Osteocyte (in vitro differentiated cells): ENCODE measurements around the gene DOK1. TPM values are rescaled to one million over a fixed set of nuclear protein-coding genes. Genes with fewer than 3 reads are reported as not detected.
A peak's percentile ranks its signal among the peaks of the same experiment; 100 is the strongest.

Experiments
- DNase-seq: peaks from one replicate; pipeline ENCODE4 v3.0.0; 2021; ENCODE audit warnings: mixed read lengths; ENCODE audit not compliant: unreplicated experiment; ENCODE audit errors: extremely low spot score
- H3K27ac Mint-ChIP-seq: one replicate; pipeline ENCODE4 v1.8.0; 2021; ENCODE audit warnings: mild to moderate bottlenecking, mixed read lengths; ENCODE audit not compliant: unreplicated experiment
- H3K27me3 Mint-ChIP-seq: one replicate; pipeline ENCODE4 v1.8.0; 2021; ENCODE audit warnings: mixed read lengths; ENCODE audit not compliant: unreplicated experiment
- H3K36me3 Mint-ChIP-seq: one replicate; pipeline ENCODE4 v1.8.0; 2021; ENCODE audit warnings: mixed read lengths; ENCODE audit not compliant: unreplicated experiment
- H3K4me1 Mint-ChIP-seq: one replicate; pipeline ENCODE4 v1.8.0; 2021; ENCODE audit warnings: mixed read lengths; ENCODE audit not compliant: unreplicated experiment
- H3K4me3 Mint-ChIP-seq: one replicate; pipeline ENCODE4 v1.8.0; 2021; ENCODE audit warnings: mild to moderate bottlenecking, moderate library complexity, mixed read lengths; ENCODE audit not compliant: unreplicated experiment
- H3K9me3 Mint-ChIP-seq: one replicate; pipeline ENCODE4 v1.8.0; 2021; ENCODE audit warnings: mixed read lengths; ENCODE audit not compliant: unreplicated experiment
- CTCF ChIP-seq: fragments of 200-600 bp; sonication (generic); IDR thresholded peaks from 2 replicates; pipeline ENCODE4 v1.5.0; 2021; ENCODE audit warnings: antibody characterized with exemption, mild to moderate bottlenecking, moderate library complexity
- total RNA-seq: library from RNA; stranded (reverse); gene quantifications from 2 replicates; pipeline ENCODE4 v1.2.1, GENCODE V29; 2021

Gene DOK1
- total RNA-seq, 1 donor from 2014 or later, result 17.7 TPM

- Mint-ChIP-seq H3K4me3 (no peak overlapping the region), H3K27me3 (no peaks in the 10 kb centered on the region), H3K27ac (no peak overlapping the region), H3K4me1 (peaks cover 2% of the 10 kb centered on the region), H3K36me3 (peaks cover 15% of the 10 kb centered on the region), H3K9me3 (no peaks in the 10 kb centered on the region)
- TF ChIP-seq CTCF, result no peak
- DNase-seq, result no peak
These were observed 11.5 kb upstream of the DOK1 start for GRCh38 chr2:74542978-74543377.

- no peak for TF ChIP-seq CTCF
- Mint-ChIP-seq H3K27me3 (no peaks in the 10 kb centered on the region), H3K4me1 (peaks cover 12% of the 10 kb centered on the region), H3K4me3 (no peak overlapping the region), H3K27ac (no peak overlapping the region), H3K36me3 (peaks cover 16% of the 10 kb centered on the region), H3K9me3 (no peaks in the 10 kb centered on the region)
- DNase-seq, result no peak
These were observed 9.9 kb upstream of the DOK1 start for GRCh38 chr2:74544634-74545033.

GRCh38 chr2:74546004-74546403 is 8.5 kb upstream of the DOK1 start:
- TF ChIP-seq CTCF, result no peak
- Mint-ChIP-seq H3K27me3 (no peaks in the 10 kb centered on the region), H3K4me1 (peaks cover 23% of the 10 kb centered on the region), H3K9me3 (no peaks in the 10 kb centered on the region), H3K27ac (no peak overlapping the region), H3K36me3 (peaks cover 14% of the 10 kb centered on the region), H3K4me3 (no peak overlapping the region)
- DNase-seq, result no peak

- Mint-ChIP-seq H3K9me3 (no peaks in the 10 kb centered on the region), H3K27ac (peak overlapping the region; percentile 72), H3K4me3 (peak overlapping the region; percentile 72), H3K4me1 (peaks cover 44% of the 10 kb centered on the region), H3K27me3 (no peaks in the 10 kb centered on the region), H3K36me3 (peaks cover 10% of the 10 kb centered on the region)
- DNase-seq, result no peak
- no peak for TF ChIP-seq CTCF
These were observed 6.1 kb upstream of the DOK1 start for GRCh38 chr2:74548285-74548899.

- no peaks in the 10 kb centered on the region for H3K27me3 Mint-ChIP-seq
- TF ChIP-seq CTCF, result no peak
- DNase-seq, result no peak
These were observed 5.4 kb upstream of the DOK1 start for GRCh38 chr2:74548900-74549826.

More at GRCh38 chr2:74548900-74549826, 5.4 kb upstream of the DOK1 start:
- Mint-ChIP-seq H3K9me3 (no peaks in the 10 kb centered on the region), H3K27ac (peak overlapping the region; percentile 12), H3K4me1 (peaks cover 48% of the 10 kb centered on the region), H3K36me3 (peaks cover 10% of the 10 kb centered on the region), H3K4me3 (peak overlapping the region; percentile 59)
